Measurements from ENCODE around the gene TRPM3.

Gene TRPM3

DNA sequence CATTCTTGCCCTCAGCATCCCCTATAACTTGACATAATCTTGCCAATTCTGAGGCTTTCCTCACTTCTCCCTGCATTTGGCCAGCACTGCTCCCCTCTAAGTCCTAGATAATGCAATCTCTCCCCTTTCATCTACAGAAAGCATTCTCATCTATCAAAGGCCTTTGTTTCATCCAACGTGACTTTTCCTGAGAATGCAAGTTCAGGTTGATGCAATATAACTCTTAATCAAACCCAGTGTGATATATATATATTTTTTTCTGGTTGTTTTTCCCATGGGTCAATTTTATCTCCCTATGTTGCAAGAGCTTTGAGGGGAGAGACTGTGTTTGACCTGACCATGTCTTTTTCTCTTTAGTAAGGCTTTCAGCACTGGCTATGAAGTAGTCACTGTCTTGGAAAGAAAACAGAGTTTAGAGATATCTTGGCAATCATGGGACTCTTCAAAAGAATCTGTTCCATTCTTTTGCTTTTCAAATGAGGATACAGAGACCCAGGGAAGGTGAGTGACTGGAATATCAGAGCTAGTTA, 268.6 kb downstream of the TRPM3 start:
- no peak overlapping the region for H3K27ac ChIP-seq
- no peak for DNase-seq (ENCODE audit: low read depth, low spot score)

DNA sequence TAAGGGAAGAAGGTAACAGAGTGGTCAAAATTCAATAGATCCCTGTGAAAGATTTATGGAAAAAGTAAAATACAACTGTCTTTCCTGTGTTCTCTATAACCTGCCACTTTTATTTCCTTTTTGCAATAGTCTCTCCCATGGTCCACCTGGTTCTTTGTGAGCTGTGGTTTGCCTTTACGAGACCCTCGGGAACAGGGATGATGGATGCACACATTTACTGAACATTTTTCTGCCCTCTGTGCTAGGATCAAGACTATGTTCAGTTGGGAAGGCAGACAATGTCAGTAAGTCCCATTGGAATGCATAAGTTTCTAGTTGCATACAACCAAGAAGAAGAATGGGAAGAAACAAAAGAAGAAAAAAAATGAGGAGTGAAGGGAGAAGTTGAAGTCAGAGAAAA, 281.2 kb downstream of the TRPM3 start:
- DNase-seq (ENCODE audit: low read depth, low spot score), result no peak
- H3K27ac ChIP-seq, result no peak overlapping the region

DNA sequence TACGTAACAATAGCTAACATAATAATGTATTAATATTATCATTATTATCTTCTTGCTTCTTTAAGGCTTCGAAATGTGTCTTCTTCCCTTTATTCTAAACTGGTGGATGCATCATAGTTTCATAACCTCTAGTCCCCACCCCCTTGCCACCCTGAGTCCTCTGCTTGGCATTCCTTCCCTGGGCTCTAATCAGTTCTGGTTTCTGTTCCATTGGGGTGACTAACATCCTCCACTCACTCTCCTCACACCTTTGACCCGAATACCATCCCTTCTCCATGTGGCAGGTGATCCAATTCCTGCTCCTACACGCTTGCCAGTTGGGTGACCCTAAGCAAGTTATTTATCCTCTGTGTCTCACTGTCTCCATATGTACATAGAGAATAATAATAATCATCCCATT, 286.1 kb downstream of the TRPM3 start:
- peak; percentile 56 for DNase-seq (ENCODE audit: low read depth, low spot score)
- H3K27ac ChIP-seq, result no peak overlapping the region

DNA sequence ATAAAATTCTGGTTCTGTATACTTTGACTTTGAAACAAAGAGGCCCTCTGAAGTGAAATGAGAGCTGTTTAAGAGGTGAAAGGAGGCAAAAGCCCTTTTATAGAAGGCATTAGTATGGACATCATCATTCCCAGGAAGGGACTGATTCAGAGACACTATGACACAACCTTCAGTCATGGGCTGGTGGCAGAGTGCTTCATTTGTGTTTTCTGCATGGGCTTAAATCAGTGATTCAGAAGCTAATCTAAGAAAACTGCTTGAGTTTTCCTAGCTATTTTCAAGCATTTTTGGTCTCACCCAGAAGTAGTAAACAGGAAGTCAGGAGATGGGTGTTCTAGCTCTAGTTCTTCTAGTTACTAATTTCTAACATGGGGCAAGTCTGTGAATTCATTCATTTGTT, 288.9 kb downstream of the TRPM3 start:
- DNase-seq (ENCODE audit: low read depth, low spot score), result peak; percentile 5
- no peak overlapping the region for H3K27ac ChIP-seq

DNA sequence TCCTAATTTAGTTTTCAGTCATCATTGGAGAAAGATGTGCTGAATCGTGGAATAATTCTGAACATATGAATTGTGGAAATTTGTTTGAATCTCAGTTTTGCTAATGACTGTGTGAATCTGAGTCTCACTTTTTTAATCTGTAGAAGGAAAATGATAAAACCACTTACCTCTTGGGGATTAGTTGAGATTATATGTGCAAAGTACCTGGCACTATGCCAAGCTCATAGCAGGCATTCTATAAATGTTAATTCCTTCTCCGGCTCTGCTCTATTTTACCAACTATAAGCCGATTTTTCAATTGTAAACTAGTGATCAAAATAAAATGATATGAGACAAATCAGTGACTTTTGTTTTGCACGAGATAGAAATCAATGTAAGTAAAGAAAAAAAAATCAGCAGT, 290.8 kb downstream of the TRPM3 start:
- DNase-seq (ENCODE audit: low read depth, low spot score), result no peak
- no peak overlapping the region for H3K27ac ChIP-seq

DNA sequence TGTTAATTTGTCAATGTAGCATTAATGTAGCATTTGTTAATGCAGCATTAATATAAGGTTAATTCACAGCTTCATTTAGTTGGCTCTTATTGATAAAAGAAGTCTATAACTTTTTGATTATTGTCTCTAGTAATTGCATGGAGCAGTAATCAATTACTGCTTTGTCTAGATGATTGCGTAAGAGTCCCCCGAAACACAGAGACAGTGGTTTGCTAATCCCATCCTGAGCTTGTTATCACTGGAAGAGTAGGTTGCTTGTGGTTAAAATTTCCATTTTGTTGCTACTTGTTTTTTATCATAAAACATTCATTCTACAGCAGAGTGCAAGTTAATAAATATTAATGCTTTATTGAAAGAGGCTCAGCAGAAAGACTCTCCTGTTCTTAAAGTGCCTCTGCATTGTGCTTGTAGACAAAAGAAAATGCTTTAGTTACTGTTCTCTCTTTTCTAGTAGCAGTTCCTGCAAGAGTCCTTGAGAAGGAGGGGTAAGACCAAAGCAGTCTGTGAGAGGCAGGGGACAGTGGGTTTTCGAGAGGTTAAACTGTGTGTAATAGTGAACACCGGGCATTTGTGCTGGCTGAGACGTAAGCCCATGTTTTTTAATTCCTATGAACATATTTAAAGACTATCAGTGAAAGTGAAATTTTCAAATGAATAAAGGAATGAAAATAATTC, 291.7 kb downstream of the TRPM3 start:
- H3K27ac ChIP-seq, result no peak overlapping the region
- no peak for DNase-seq (ENCODE audit: low read depth, low spot score)

DNA sequence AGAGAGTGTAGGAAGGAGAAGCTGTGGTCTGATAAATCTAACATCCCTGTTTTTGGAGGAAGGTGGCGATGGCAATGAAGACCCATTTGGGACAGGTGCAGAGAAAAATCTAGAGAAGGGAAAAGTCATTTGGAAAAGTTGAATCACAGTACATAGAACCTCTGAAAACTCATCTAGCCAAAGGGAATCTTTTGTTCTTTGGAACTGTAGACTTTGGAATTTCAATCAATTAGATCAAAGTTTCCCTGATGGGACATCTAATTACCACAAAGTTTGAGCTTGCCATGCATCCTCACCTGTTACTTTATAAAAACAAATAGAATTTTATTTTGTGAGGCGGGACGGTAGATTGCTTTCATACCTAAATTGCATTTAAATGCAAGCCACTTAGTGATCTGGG, 294.9 kb downstream of the TRPM3 start:
- H3K27ac ChIP-seq, result no peak overlapping the region

DNA sequence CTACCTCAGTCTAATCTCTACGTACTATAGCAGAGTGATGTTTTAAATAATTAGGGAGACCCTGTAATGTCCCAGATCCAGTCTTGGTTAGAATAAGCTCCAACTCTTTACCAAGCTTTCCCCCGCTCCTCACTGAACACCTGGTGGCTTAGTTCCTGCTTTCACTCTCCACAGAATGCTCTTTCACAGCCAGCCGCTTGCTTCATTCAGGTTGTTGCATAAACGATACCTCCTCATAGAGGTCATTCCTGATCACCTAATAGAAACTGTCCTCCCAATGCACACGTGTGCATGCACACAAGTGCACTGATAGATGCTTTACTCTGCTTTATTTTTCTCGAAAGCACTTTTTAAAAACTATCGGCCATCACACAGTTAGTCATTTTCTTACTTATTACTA, 298.1 kb downstream of the TRPM3 start:
- H3K27ac ChIP-seq, result no peak overlapping the region
- DNase-seq (ENCODE audit: low read depth, low spot score), result no peak

More for the DNA sequence above, 294.9 kb downstream of the TRPM3 start:
- no peak for DNase-seq (ENCODE audit: low read depth, low spot score)

DNA sequence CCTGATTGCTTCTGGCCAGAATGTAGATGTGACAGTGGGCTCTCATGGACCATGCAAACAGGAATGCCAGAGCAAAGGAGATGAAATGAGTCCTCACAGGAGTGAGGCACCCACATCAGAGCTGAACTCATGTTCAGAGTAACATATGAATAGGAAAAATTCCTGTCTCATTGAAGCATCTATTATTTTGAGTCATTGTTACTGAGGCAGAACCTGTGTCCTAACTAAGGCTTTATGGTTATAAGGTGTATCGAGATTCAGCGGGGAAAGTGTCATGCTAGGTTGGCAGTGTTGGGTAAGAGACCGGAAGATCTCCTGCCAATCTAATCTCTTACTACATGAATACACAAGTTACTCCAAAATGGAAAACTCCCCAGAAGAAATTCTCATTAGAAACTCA, 304.1 kb downstream of the TRPM3 start:
- no peak for DNase-seq (ENCODE audit: low read depth, low spot score)
- H3K27ac ChIP-seq, result no peak overlapping the region

DNA sequence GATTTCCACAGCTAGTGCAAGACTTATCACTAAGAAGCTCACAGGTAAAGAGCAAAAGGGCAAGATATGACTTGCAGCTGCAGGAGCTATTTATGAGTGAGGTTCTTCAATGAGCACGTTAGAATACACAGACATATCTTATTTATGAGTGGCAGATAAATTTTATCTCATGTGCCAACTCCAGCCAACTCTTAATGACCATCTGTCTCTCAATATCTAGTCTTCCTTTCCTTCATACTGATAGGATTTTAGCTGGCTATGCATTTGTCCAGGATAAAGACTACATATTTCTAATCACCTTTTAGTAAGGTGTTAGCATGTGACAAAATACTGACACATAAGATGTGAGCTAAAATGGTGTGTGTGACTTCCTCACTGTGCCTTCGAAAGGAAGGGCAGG, 304.5 kb downstream of the TRPM3 start:
- H3K27ac ChIP-seq, result no peak overlapping the region
- DNase-seq (ENCODE audit: low read depth, low spot score), result no peak

DNA sequence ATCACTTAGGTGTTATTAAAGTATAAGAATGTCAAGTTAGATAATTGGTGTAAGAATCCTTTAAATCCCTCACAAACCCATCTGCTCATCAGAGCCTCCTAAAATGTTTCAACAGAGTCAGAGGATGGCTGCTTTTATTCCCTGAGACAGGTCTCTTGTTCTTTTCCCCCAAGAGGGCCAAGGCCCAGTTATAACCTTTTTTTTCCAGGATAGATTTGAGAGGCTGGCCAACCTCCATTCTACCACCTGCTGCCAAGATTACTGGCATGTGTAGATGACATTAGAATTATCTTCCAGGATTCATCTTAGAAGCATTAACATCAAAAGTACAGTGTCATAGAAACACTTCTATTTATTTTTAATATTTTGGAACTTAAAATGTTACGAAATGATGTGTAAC, 305.1 kb downstream of the TRPM3 start:
- H3K27ac ChIP-seq, result no peak overlapping the region
- no peak for DNase-seq (ENCODE audit: low read depth, low spot score)

DNA sequence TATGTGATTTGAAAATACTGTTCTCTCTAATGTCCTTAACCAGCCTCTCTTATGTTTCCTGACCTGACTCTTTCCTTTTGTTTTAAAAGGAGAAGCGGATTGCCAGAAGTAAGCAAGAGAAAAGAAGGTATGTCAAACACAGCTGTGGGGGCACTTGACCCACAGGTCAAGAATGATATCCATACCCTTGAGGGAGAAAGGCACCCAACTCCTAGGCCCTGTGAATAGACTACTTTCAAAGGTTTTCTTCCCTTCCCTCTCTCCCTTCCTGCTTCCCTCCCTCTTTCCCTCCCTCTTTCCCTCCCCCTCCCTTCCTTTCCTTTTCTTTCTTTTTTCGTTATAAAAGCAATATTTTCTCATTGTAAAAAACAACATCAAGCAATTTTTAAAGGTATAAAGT, 306.8 kb downstream of the TRPM3 start:
- no peak overlapping the region for H3K27ac ChIP-seq
- DNase-seq (ENCODE audit: low read depth, low spot score), result no peak

DNA sequence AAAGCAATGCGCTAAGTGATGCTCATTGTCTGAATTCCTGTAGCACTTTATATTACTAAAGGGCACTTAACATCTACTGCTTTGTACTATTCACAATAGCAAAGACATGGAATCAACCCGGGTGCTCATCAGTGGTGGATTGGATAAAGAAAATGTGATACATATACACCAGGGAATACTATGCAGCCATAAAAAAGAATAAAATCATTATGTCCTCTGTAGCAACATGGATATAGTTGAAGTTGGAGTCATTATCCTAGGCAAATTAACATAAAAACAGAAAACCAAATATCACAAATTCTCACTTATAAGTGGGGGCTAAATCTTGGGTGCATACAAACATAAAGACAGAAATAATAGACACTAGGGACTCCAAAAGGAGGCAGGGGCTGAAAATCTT, 308.3 kb downstream of the TRPM3 start:
- DNase-seq (ENCODE audit: low read depth, low spot score), result no peak
- no peak overlapping the region for H3K27ac ChIP-seq

DNA sequence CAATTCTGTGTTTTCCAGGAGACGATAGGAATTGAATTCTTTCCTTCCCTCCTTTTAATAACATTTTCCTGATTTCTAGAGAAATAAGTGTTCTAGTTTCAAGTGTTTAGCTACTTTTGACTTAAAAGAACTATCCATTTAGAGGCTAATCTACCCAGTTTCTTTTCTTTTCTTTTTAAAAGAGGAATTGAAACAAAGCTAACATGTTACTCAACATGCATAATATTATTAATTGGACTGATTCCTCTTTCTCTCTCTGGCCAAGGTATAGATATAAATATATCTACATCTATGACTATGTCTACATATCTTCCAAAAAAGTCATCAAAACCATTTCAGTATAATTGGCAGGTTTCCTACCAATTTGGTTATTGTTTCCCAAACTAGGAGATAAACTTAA, 309.8 kb downstream of the TRPM3 start:
- no peak for DNase-seq (ENCODE audit: low read depth, low spot score)

DNA sequence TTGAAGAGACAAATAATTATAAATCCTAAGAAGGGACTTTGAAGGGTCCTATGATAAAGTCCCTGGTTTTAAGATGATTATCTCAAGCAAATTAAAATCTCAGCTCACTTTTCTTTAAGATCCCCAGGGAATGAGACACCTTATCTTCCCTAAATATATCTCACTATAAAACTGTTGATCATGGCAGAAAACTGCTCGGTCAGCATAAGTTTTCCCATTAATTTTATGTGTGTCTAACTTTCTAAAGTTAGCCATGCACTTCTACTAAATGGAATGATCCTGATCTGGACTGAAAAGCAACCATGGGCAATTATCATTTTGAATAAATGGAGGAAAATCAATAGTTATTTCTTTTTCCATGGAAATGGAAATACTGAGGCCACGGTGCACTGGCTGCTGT, 314.5 kb downstream of the TRPM3 start:
- DNase-seq (ENCODE audit: low read depth, low spot score), result no peak
- no peak overlapping the region for H3K27ac ChIP-seq

More for the DNA sequence above, 309.8 kb downstream of the TRPM3 start:
- H3K27ac ChIP-seq, result no peak overlapping the region

DNA sequence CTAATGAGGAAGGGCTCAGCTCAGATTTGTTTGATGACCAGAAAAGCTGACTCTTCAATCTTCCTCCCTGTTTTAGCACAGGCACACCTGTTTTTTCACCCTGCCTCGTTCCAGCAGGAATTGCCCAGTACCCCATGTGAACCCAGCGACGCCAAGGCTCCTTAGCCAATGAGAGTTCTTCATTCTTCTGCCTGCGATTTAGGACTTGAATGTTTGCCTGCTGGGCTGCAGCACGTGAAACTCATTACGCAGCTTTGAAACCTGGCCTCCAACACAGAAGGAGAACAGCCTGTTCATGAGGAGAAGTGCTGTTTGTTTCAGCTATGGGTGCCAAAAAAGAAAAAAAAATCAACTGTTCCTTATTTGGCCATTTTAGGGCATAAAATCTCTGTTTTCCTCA, 315.5 kb downstream of the TRPM3 start:
- no peak overlapping the region for H3K27ac ChIP-seq
- DNase-seq (ENCODE audit: low read depth, low spot score), result no peak

DNA sequence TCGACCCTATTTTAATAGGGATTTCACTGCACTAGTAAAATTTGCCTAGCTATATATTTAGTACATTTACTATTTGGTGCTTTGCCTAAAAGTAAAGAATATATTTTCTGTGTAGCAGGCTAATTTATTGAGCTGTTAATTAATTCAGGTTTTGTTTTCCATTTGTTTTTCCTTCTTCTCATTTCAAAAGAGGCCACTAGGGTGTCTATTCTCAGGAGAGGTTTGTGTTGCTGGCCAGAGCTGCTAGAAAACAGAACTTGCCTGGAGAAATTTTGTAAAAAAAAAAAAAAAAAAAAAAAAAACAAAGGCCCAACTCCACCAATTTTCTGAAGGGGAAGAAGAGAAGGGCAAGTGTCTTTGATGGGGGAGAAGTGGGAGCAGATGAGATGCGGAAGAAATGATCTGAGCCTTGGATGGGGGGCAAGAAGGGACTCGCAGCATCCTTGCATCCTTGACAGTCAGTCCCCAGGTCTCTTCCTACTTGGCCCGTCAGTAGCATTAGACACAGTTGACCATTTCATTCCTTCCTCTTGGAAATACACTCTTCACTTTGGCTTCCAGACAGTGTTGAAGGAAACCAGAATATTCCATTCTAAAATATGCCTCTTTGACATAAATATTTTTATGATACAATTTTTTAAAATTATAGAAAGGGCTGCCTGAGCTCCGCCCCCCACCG, 318.5 kb downstream of the TRPM3 start:
- no peak for DNase-seq (ENCODE audit: low read depth, low spot score)
- H3K27ac ChIP-seq, result no peak overlapping the region

DNA sequence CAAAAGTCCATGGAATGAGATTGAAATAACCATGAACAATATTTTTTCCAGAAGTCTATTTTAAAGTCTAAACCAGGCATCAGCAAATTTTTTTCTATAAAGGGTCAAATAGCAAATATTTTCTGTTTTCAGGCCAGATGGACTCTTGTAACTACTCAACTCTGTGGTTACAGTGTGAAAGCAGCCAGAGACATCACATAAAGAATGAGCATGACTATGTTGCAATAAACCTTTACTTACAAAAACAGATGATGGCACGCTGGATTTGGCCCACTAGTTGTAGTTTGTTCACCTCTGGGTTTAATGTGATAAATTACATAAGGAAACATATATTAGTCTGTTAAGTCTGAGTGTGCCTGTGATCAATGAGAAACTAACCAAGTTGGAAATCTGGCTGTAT, 319.2 kb downstream of the TRPM3 start:
- H3K27ac ChIP-seq, result no peak overlapping the region
- no peak for DNase-seq (ENCODE audit: low read depth, low spot score)

DNA sequence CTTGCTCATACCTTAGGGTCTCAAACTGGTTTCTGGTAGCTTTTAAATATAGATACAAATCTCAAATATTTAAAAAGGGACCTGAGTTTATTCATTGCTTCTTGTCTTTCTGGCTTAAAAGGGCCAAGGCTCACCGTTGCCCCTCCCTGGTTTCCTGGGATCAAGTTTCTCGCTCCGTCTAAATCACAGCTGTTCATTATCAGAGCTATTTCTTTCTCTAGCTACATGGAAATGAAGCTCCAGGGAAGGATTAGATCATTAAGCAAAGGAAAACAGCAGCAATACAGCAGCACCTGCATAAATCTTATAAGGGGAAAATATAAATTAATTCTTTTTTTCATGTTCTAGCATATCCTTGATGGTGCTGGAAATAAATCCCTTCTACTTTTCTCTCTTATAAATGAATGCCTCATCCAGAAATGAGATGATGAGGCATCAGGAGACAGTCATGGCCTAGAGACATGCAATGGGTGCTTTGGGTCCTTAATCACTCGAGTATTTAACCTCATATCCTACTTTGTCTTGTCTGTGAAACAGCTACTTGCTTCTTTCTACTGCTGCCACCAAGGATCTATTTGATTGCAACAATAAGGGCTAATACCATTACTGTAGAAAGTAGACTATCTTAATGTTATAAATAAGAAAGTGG, 320.1 kb downstream of the TRPM3 start:
- DNase-seq (ENCODE audit: low read depth, low spot score), result no peak
- H3K27ac ChIP-seq, result no peak overlapping the region

DNA sequence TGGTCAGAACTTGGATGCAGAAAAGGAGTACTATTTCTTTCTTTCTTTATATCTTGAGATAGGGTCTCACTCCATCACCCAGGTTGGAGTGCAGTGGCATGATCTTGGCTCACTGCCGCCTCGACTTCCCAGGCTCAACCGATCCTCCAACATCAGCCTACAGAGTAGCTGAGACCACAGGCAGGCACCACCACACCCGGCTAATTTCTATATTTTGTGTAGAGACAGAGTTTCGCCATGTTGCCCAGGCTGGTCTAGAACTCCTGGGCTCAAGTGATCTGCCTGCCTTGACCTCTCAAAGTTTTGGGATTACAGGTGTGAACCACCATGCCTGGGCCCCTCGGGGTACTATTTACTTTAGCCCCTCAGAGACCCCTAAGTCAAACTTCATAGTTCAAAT, 323.4 kb downstream of the TRPM3 start:
- DNase-seq (ENCODE audit: low read depth, low spot score), result no peak
- no peak overlapping the region for H3K27ac ChIP-seq

DNA sequence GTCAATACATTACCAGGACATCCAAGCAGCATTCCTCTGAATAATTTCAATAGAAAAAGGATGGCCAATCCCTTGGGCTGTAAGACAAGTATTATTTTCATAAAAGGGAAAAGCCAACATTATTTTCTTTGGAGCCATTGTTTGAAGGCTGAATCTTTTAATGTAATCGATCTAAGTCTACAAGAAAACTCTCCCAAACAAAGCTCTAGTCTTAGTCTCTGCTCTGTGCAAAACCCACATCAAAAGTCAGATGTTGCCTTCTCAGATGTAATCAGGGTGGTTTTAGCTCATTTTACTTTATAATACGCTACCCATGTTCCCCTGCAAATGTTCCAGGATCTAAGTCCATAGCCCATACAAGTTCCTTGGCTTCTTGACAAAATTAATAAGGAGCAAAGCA, 325.6 kb downstream of the TRPM3 start:
- H3K27ac ChIP-seq, result no peak overlapping the region
- no peak for DNase-seq (ENCODE audit: low read depth, low spot score)

DNA sequence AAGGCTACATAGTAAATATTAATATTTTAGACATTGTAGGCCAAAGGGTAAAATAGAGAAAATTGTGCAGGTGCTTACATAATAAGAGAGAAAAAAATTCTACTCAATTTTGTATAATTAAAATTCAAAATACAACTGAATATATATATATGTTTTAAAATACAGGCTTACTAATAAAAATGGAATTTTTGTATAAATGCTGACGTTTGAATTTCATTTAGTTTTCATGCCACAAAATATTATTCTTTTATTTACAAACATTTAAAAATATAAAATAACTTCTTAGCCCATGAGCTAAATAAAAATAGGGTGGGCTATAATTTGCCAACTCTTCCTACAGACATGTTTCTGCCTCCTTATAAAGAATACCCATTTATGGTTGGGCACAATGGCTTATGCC, 328.6 kb downstream of the TRPM3 start:
- DNase-seq (ENCODE audit: low read depth, low spot score), result no peak
- no peak overlapping the region for H3K27ac ChIP-seq

Measured in epithelial cell of prostate (primary cell).